DOHH2 (cell line): ENCODE results near the gene THTPA.

Experiments
- CTCF ChIP-seq: fragments of 200-600 bp; sonication (generic); IDR thresholded peaks from one replicate; pipeline ENCODE4 v1.5.1; 2014; ENCODE audit warnings: antibody characterized with exemption, mild to moderate bottlenecking, low read depth, low read length; ENCODE audit not compliant: poor library complexity, severe bottlenecking
- EZH2phosphoT487 ChIP-seq: fragments of 200-600 bp; sonication (generic); IDR thresholded peaks from 2 replicates; pipeline ENCODE4 v1.6.1; 2017; ENCODE audit warnings: borderline replicate concordance, mild to moderate bottlenecking, antibody characterized with exemption, low read length, moderate library complexity, mixed read lengths

- no peak for TF ChIP-seq CTCF
- no peak for TF ChIP-seq EZH2phosphoT487
Measured at GRCh38 chr14:23536494-23536893, 19.6 kb upstream of the THTPA start.
